HepG2 (cell line): Measurements from ENCODE around the gene GPAT3. TPM values are rescaled to one million over a fixed set of nuclear protein-coding genes. Genes with fewer than 3 reads are reported as not detected.
A peak's percentile ranks its signal among the peaks of the same experiment; 100 is the strongest.

Experiments used
- ATAC-seq: fragments of 200-7000 bp; cut with Tn5 transposase; 3 replicates; pipeline ENCODE4 v1.9.1; 2020; ENCODE audit warnings: mild to moderate bottlenecking, moderate library complexity
- BruUV-seq: library from RNA; stranded (reverse); fragments of 400-500 nt; replicated peaks from 2 replicates; lab custom pipeline; 2021; lab: Mats Ljungman, UMichigan
- CTCF ChIA-PET: fragments of 300-600 bp; formaldehyde crosslinking; extraction: SDS; loops from one replicate; lab custom pipeline; 2021; ENCODE audit warnings: low total read pairs, inconsistent platforms, low intra/inter-chr PET ratio; lab: Yijun Ruan, JAX
- POLR2A ChIA-PET: fragments of 350-600 bp; sonication (Branson Sonifier 250); formaldehyde crosslinking; loops from one replicate; lab custom pipeline; 2020; ENCODE audit warnings: antibody characterized with exemption, inconsistent platforms; lab: Yijun Ruan, JAX
- DNase-seq: peaks from one replicate; pipeline ENCODE4 v3.0.0-alpha.2; 2015; ENCODE audit warnings: low spot score
- FAIRE-seq: peaks from 3 replicates; lab custom pipeline; 2011; peaks lifted over from hg19 to GRCh38; lab: Jason Lieb, UNC
- H2AFZ ChIP-seq: one replicate; pipeline ENCODE4 v1.6.1; 2011; ENCODE audit warnings: low read length, inconsistent platforms
- H3K27ac ChIP-seq: fragments of 300-600 bp; 3 replicates; pipeline ENCODE4 v1.8.0; 2011; ENCODE audit warnings: mixed run types, mild to moderate bottlenecking, mixed read lengths, low read length, inconsistent platforms; ENCODE audit not compliant: insufficient read depth; ENCODE audit errors: extremely low read length
- H3K27me3 ChIP-seq, 2 experiments: fragments of 200-600 bp in 1 of 2; 2 replicates in 1 of 2; 3 replicates in 1 of 2; pipeline versions ENCODE4 v1.6.0 to v1.8.0; 2011; ENCODE audit warnings: low read length in 2 of 2, mild to moderate bottlenecking in 2 of 2, moderate library complexity in 2 of 2, inconsistent platforms in 1 of 2; ENCODE audit not compliant: insufficient read depth in 2 of 2, control insufficient read depth in 1 of 2
- H3K36me3 ChIP-seq, 2 experiments: fragments of 200-600 bp in 1 of 2; replicated peaks in 1 of 2; 2 replicates in 1 of 2; 3 replicates in 1 of 2; pipeline versions ENCODE4 v1.5.1 to v1.8.0; 2011; ENCODE audit warnings: low read length in 2 of 2, inconsistent platforms in 1 of 2; ENCODE audit not compliant: insufficient read depth in 2 of 2, control insufficient read depth in 1 of 2
- H3K4me1 ChIP-seq: 2 replicates; pipeline ENCODE4 v1.5.1; 2012; ENCODE audit warnings: low read length, inconsistent platforms; ENCODE audit not compliant: insufficient read depth
- H3K4me2 ChIP-seq: 2 replicates; pipeline ENCODE4 v1.6.0; 2011; ENCODE audit warnings: low read depth, low read length, inconsistent platforms
- H3K4me3 ChIP-seq, 3 experiments: fragments of 200-600 bp in 1 of 3; sonication (generic), shearing (Covaris generic) in 1 of 3; replicated peaks in 1 of 3; 2 replicates each; pipeline ENCODE4 v1.5.1; 2011 to 2016; ENCODE audit warnings: low read length in 3 of 3, inconsistent platforms in 2 of 3, low read depth in 2 of 3, mild to moderate bottlenecking in 2 of 3, control low read depth in 1 of 3, mixed read lengths in 1 of 3; ENCODE audit not compliant: insufficient read depth in 1 of 3
- H3K79me2 ChIP-seq: one replicate; pipeline ENCODE4 v1.6.1; 2011; ENCODE audit warnings: low read length, inconsistent platforms; ENCODE audit not compliant: insufficient read depth
- H3K9ac ChIP-seq: 2 replicates; pipeline ENCODE4 v1.6.0; 2011; ENCODE audit warnings: mild to moderate bottlenecking, low read depth, low read length, inconsistent platforms; ENCODE audit not compliant: insufficient read depth
- H3K9me3 ChIP-seq: 2 replicates; pipeline ENCODE4 v1.5.1; 2012; ENCODE audit warnings: mild to moderate bottlenecking, low read length
- H4K20me1 ChIP-seq: 2 replicates; pipeline ENCODE4 v1.6.0; 2011; ENCODE audit warnings: inconsistent platforms, mild to moderate bottlenecking, low read length, moderate library complexity; ENCODE audit not compliant: insufficient read depth
- ARID5B ChIP-seq: IDR thresholded peaks from 2 replicates; pipeline ENCODE4 v1.4.0; 2020; ENCODE audit warnings: mild to moderate bottlenecking, missing genetic modification reagents
- CTCF ChIP-seq: sonication (generic); formaldehyde crosslinking; IDR thresholded peaks from 2 replicates; pipeline ENCODE4 v1.5.0; 2020; ENCODE audit warnings: mild to moderate bottlenecking, missing genetic modification reagents, moderate library complexity
- HMGXB4 ChIP-seq, 2 experiments: sonication (generic) in 1 of 2; formaldehyde crosslinking in 1 of 2; IDR thresholded peaks; 2 replicates each; pipeline versions ENCODE4 v1.4.0 to v1.6.1; 2018 to 2020; ENCODE audit warnings: missing genetic modification reagents in 2 of 2, borderline replicate concordance in 1 of 2, low read depth in 1 of 2, mild to moderate bottlenecking in 1 of 2, missing biosample characterization in 1 of 2
- IKZF1 ChIP-seq: fragments of 450-650 bp; IDR thresholded peaks from 2 replicates; pipeline ENCODE4 v1.7.1; 2016
- KDM6A ChIP-seq: IDR thresholded peaks from 2 replicates; pipeline ENCODE4 v1.6.1; 2016; ENCODE audit warnings: low read depth
- MAF1 ChIP-seq: sonication (generic); formaldehyde crosslinking; IDR thresholded peaks from 2 replicates; pipeline ENCODE4 v1.5.0; 2020; ENCODE audit warnings: missing genetic modification reagents, borderline replicate concordance
- RAD21 ChIP-seq: fragments of 450-650 bp; formaldehyde crosslinking; IDR thresholded peaks from 2 replicates; pipeline ENCODE4 v1.5.0; 2020; ENCODE audit warnings: mild to moderate bottlenecking
- RXRB ChIP-seq: IDR thresholded peaks from 2 replicates; pipeline ENCODE4 v1.6.1; 2016; ENCODE audit warnings: borderline replicate concordance, missing genetic modification reagents, missing compliant biosample characterization
- SMC3 ChIP-seq: IDR thresholded peaks from 2 replicates; pipeline ENCODE4 v1.6.1; 2011; ENCODE audit warnings: low read length, improper control_type of control experiment
- SOX5 ChIP-seq: IDR thresholded peaks from 2 replicates; pipeline ENCODE4 v1.6.1; 2016; ENCODE audit warnings: borderline replicate concordance
- STAG1 ChIP-seq: sonication (generic); formaldehyde crosslinking; IDR thresholded peaks from 2 replicates; pipeline ENCODE4 v1.4.0; 2020; ENCODE audit warnings: missing genetic modification reagents
- ZNF225 ChIP-seq: sonication (generic); formaldehyde crosslinking; IDR thresholded peaks from 2 replicates; pipeline ENCODE4 v1.4.0; 2020; ENCODE audit warnings: mild to moderate bottlenecking, missing genetic modification reagents
- ZNF264 ChIP-seq: sonication (generic); formaldehyde crosslinking; IDR thresholded peaks from 2 replicates; pipeline ENCODE4 v1.4.0; 2020; ENCODE audit warnings: missing genetic modification reagents
- ZNF484 ChIP-seq: sonication (generic); formaldehyde crosslinking; IDR thresholded peaks from 2 replicates; pipeline ENCODE4 v1.5.1; 2020; ENCODE audit warnings: mild to moderate bottlenecking, low read depth, missing genetic modification reagents, borderline replicate concordance
- WGBS: methylation state at CpG from one replicate; pipeline ENCODE4 v1.1.6; 2017; ENCODE audit warnings: low lambda C conversion rate; 5-methylcytosine and 5-hydroxymethylcytosine counted together
- in situ Hi-C: cut with HindIII; loops from 2 replicates; pipeline ENCODE4 v1.10.0; 2017; ENCODE audit warnings: low pct_unique_long_range_greater_than_20kb; ENCODE audit not compliant: extremely low pct_ligation_motif_present
- intact Hi-C: fragments of 100-400 bp; cut with micrococcal nuclease; formaldehyde crosslinking; loops from one replicate; pipeline ENCODE4 v1.10.0; 2022; ENCODE audit not compliant: unreplicated experiment
- polyA plus RNA-seq, 8 experiments: library from polyadenylated mRNA; depleted of rRNA in 3 of 8; stranded (reverse) in 7 of 8; unstranded in 1 of 8; fragments of >200 nt; fragmentation: Illumina TruSeq in 4 of 8; extraction: Trizol in 4 of 8; gene quantifications; 2 replicates each; pipeline versions ENCODE4 v1.2.1 to v1.2.3, GENCODE V29; 2011 to 2016; ENCODE audit warnings: low read depth in 4 of 8, missing spikeins in 1 of 8, mixed read lengths in 1 of 8; ENCODE audit not compliant: insufficient read depth in 1 of 8
- total RNA-seq, 5 experiments: library from RNA; depleted of rRNA; stranded (reverse); fragments of >200 nt; fragmentation: Illumina TruSeq; extraction: Trizol; gene quantifications; 2 replicates each; pipeline ENCODE4 v1.2.3, GENCODE V29; 2016; ENCODE audit warnings: low read depth in 1 of 5

Gene GPAT3
- total and polyA plus RNA-seq, 2 of the 13 experiments (the other 11 are each of a cell fraction or from before 2014, with no cell fraction given) = 2.4 to 2.6 TPM

GRCh38 chr4:83639849-83640493 is 104.1 kb downstream of the GPAT3 start:
- ATAC-seq (peak; percentile 85), FAIRE-seq (peak; percentile 88)
- intact Hi-C loops = loop anchor here (1.0 to 10.0 kb wide), 6 partner anchors 131 to 358 kb away; partner anchors contain the start of gene COQ2
- H4K20me1 ChIP-seq = no peaks in the 10 kb centered on the region
- CTCF ChIA-PET = interaction anchor here (1.7 to 3.8 kb wide), 2 partner anchors 130 to 149 kb away, joined by 14 to 51 read pairs; no protein-coding TSS in a partner anchor
- BruUV-seq = no TSS peak
- TF ChIP-seq STAG1 = peak; percentile 92
- TF ChIP-seq CTCF (CRISPR knock-in tag) = peak; percentile 87
- TF ChIP-seq SOX5 (CRISPR knock-in tag) = peak; percentile 15; the same call in 1 of the 2 replicates
- TF ChIP-seq HMGXB4 (CRISPR knock-in tag; IDR thresholded peaks at IDR 0.05; ENCODE audit: borderline replicate concordance in 1 of 2, low read depth in 1 of 2) = peak in 1 of 2 experiments; percentile 36; a peak in 1 of 4 replicates
- no peak for TF ChIP-seq IKZF1
- TF ChIP-seq MAF1 (CRISPR knock-in tag) = no peak
- 0 out of 2 replicates have a peak, but pooled peaks have one; percentile 13 for TF ChIP-seq RXRB
- no peak for TF ChIP-seq KDM6A (CRISPR knock-in tag)
- TF ChIP-seq ZNF225 = no peak
- peak; percentile 82 for TF ChIP-seq RAD21 (CRISPR knock-in tag)
- 0 out of 2 replicates have a peak, but pooled peaks have one; percentile 19 for TF ChIP-seq ARID5B
- TF ChIP-seq ZNF484 (CRISPR knock-in tag) = no peak
- TF ChIP-seq ZNF264 (CRISPR knock-in tag) = no peak
- peak; percentile 92 for TF ChIP-seq SMC3
- TF ChIP-seq, all 625 proteins: peak for 8
- no peak overlapping the region for H2AFZ ChIP-seq
- WGBS = 14% methylated on average over 5 of the region's 5 CpGs
- no peaks in the 10 kb centered on the region; a peak in 1 of 5 replicates for H3K27me3 ChIP-seq
- in situ Hi-C loops = loop anchor here (5.0 to 25.0 kb wide), 2 partner anchors 128 to 278 kb away; no protein-coding TSS in a partner anchor
- H3K4me1 ChIP-seq = no peaks in the 10 kb centered on the region
- H3K9ac ChIP-seq = no peak overlapping the region
- no peaks in the 10 kb centered on the region for H3K9me3 ChIP-seq
- H3K27ac ChIP-seq = no peak overlapping the region
- peak; percentile 71 for DNase-seq
- no peaks in the 10 kb centered on the region for H3K79me2 ChIP-seq
- no peaks in the 10 kb centered on the region for H3K36me3 ChIP-seq
- H3K4me2 ChIP-seq = no peak overlapping the region
- POLR2A ChIA-PET = no interaction called here
- no peak overlapping the region for H3K4me3 ChIP-seq
